ENCODE data around the gene FRMD8.
"Not testable (repeated sequence)": the region's sequence is repeated elsewhere in the genome, so short reads cannot be mapped to it uniquely, and the experiment has no call there.

Gene FRMD8

GRCh38 chr11:65395961-65396530 lies 9.6 kb downstream of the FRMD8 start:
- no peak for DNase-seq

- no peak for DNase-seq
These were observed 10.6 kb downstream of the FRMD8 start for GRCh38 chr11:65396769-65397745.

- no peak for DNase-seq
These were observed 12.0 kb downstream of the FRMD8 start for GRCh38 chr11:65398362-65398910.

GRCh38 chr11:65399249-65399648 lies 12.8 kb downstream of the FRMD8 start:
- no peak for DNase-seq

GRCh38 chr11:65399845-65400244 lies 13.4 kb downstream of the FRMD8 start:
- no peak for DNase-seq

GRCh38 chr11:65400307-65401072 lies 14.1 kb downstream of the FRMD8 start:
- no peak for DNase-seq

GRCh38 chr11:65401073-65401802 lies 14.8 kb downstream of the FRMD8 start:
- DNase-seq, result no peak

- no peak for DNase-seq
These were observed 15.4 kb downstream of the FRMD8 start for GRCh38 chr11:65401803-65402248.

GRCh38 chr11:65402790-65403189 lies 16.4 kb downstream of the FRMD8 start:
- no peak for DNase-seq

GRCh38 chr11:65403607-65404121 lies 17.2 kb downstream of the FRMD8 start:
- DNase-seq, result no peak

GRCh38 chr11:65404210-65404609 lies 17.8 kb downstream of the FRMD8 start:
- DNase-seq, result no peak

GRCh38 chr11:65404638-65405339 lies 18.4 kb downstream of the FRMD8 start:
- DNase-seq, result no peak

- DNase-seq, result no peak
These were observed 24.7 kb downstream of the FRMD8 start for GRCh38 chr11:65410936-65411680.

GRCh38 chr11:65411681-65412070 lies 25.2 kb downstream of the FRMD8 start:
- DNase-seq, result no peak

GRCh38 chr11:65412271-65413076 lies 26.0 kb downstream of the FRMD8 start:
- no peak for DNase-seq

GRCh38 chr11:65413077-65413664 lies 26.7 kb downstream of the FRMD8 start:
- not testable (repeated sequence) for DNase-seq

GRCh38 chr11:65414776-65415498 lies 28.5 kb downstream of the FRMD8 start:
- DNase-seq, result no peak

- DNase-seq, result no peak
These were observed 29.3 kb downstream of the FRMD8 start for GRCh38 chr11:65415499-65416340.

Data from NCI-H510A (cell line).